ENCODE results near the gene PLCE1.

Gene PLCE1

GRCh38 chr10:94042001-94042833 is 48.5 kb downstream of the PLCE1 start:
- H3K36me3 ChIP-seq (ENCODE audit: control insufficient read depth, insufficient read depth, low read length) = no peaks in the 10 kb centered on the region
- no peak overlapping the region for H3K4me3 ChIP-seq (ENCODE audit: low read depth, low read length)
- H3K27me3 ChIP-seq (ENCODE audit: control insufficient read depth, insufficient read depth, low read length) = no peaks in the 10 kb centered on the region
- no peak overlapping the region for H3K9ac ChIP-seq (ENCODE audit: low read length)
- H3K27ac ChIP-seq (ENCODE audit: low read depth, low read length) = no peak overlapping the region
- peaks cover 9% of the 10 kb centered on the region; the same call in 1 of the 2 replicates for H3K4me1 ChIP-seq (ENCODE audit: control insufficient read depth, insufficient read depth, low read length)
- no peaks in the 10 kb centered on the region for H3K9me3 ChIP-seq (ENCODE audit: control insufficient read depth, insufficient read depth, low read depth, low read length)

- Histone ChIP-seq H3K4me1 (ENCODE audit: control insufficient read depth, insufficient read depth, low read length) (peaks cover 7% of the 10 kb centered on the region; the same call in 1 of the 2 replicates), H3K36me3 (ENCODE audit: control insufficient read depth, insufficient read depth, low read length) (no peaks in the 10 kb centered on the region), H3K4me3 (ENCODE audit: low read depth, low read length) (no peak overlapping the region), H3K27me3 (ENCODE audit: control insufficient read depth, insufficient read depth, low read length) (no peaks in the 10 kb centered on the region), H3K9ac (ENCODE audit: low read length) (no peak overlapping the region), H3K9me3 (ENCODE audit: control insufficient read depth, insufficient read depth, low read depth, low read length) (no peaks in the 10 kb centered on the region), H3K27ac (ENCODE audit: low read depth, low read length) (no peak overlapping the region)
These were observed 49.1 kb downstream of the PLCE1 start for GRCh38 chr10:94042834-94043175.
